ENCODE results near the gene MINDY1.
A peak's percentile ranks its signal among the peaks of the same experiment; 100 is the strongest.

Gene MINDY1

GRCh38 chr1:151011154-151011850, 4.6 kb upstream of the MINDY1 start:
- DNase-seq (ENCODE audit: low spot score), result no peak

GRCh38 chr1:151010346-151010726, 3.6 kb upstream of the MINDY1 start:
- no peak for DNase-seq (ENCODE audit: low spot score)

GRCh38 chr1:151009674-151010345, 3.1 kb upstream of the MINDY1 start:
- DNase-seq (ENCODE audit: low spot score), result no peak

DNA sequence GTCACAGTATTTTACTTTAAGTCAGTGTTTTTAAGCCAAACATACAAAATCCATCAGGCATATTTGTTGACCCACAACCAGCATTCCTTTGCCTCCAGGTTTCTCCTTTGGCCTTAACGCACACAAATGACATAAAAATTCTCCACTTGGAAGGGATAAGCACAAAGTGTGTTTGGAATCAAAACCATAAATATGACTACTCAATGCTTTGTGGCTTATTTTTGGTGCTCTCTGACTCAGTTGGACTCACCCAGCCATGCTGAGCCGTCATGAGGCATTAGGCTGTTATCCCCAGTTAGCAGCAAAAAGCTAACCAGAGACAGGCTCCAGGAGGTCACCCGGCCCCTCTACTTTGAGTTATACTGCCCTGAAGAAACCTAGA, 2.5 kb upstream of the MINDY1 start:
- no peak for DNase-seq (ENCODE audit: low spot score)

GRCh38 chr1:151008244-151009205, 1.8 kb upstream of the MINDY1 start, which contains the start of gene PRUNE1:
Gene PRUNE1 (plus strand): TSS chr1:151008449. CDS start chr1:151008633, 184 bp downstream.
- DNase-seq (ENCODE audit: low spot score), result peak; percentile 96

DNA sequence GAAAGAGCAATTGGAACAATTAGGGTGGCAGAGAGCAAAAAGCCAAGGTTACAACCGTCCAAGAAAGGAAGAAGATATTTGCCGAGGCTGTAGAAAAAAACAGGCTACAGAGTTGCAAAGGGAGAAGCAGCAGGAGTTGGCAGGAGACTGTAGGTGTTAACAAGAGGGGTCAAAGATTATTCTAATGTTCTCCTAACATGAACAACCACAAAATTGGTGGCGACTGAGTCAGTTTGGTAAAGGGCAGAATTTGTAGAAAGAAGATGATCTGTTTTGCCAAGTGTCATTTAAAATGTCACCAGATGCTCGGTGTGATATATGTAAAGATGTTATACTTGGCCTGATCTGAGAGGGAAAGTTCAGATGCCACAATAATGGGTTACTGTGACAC, 1.1 kb upstream of the MINDY1 start:
- DNase-seq (ENCODE audit: low spot score), result peak; percentile 32

DNA sequence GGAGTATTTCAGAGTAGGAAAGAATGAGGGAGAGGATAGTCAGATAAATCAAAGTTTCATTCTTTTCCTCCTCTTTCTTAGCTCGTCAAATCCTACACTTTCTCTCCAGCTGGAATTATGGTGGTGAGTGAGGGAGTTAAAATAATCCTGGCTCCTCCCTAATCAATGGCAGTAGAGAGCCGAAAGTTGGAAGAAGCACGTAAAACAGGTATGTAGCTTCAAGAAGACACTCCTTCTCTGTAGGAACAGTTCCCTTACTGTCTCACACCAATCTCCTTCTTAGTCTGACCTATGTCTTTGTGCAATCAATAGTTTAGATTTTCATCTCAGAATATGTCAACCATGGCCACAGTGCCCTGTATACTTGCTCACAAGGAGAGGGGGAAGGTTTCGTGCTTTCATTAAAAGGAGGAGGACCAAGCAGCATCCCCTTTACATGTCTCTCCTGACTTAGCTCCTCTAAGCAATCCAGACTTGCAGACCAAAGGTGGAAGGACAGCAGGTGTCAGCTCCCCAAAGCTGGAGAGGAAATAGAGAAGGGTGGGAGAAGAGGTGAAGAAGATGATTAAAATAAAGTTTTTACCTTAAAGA, 878 bp downstream of the MINDY1 start:
- no peak for DNase-seq (ENCODE audit: low spot score)

DNA sequence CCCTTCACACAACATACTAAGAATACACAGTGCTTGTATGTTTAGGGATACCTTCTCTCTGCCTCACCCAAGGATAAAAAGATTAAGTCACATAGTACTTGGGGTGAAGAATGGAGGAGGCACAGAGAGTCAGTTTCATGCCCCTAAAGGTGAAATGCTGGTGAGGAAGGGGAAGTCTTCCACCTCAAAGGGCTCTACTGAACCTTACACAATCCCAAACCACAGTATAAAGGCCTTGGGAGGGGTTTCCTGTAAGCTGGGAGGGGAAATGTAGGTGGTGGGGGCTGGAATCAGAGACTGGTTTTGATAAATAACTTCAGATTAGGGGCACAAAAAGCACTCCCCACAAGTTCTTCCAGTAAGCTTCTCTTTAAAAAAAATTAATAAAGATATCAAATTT, 3.5 kb downstream of the MINDY1 start:
- no peak for DNase-seq (ENCODE audit: low spot score)

- DNase-seq (ENCODE audit: low spot score), result no peak
Measured at GRCh38 chr1:151002611-151003010, 4.1 kb downstream of the MINDY1 start.

GRCh38 chr1:151002051-151002450, 4.7 kb downstream of the MINDY1 start:
- DNase-seq (ENCODE audit: low spot score), result no peak

DNA sequence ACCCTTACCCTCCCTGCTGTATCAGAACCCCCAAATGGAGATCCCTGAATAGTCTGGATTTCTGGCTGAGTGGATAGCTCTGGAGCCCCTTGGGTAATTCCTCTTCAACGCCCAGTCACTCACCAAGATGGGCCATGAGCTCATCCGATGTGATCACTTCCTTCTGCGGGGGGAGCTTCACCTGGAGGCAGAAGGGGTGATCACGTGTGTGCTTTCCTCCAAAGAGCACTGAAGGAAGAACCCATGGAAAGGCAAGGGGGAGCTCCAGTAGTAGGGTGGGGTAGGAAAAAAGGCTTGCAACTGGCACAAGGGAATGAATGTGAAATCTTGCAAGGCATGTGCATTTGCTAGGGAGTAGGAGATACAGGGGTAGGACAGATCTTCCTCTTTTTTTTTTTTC, 5.1 kb downstream of the MINDY1 start:
- DNase-seq (ENCODE audit: low spot score), result no peak

- DNase-seq (ENCODE audit: low spot score), result no peak
Measured at GRCh38 chr1:151000408-151000807, 6.3 kb downstream of the MINDY1 start.

DNA sequence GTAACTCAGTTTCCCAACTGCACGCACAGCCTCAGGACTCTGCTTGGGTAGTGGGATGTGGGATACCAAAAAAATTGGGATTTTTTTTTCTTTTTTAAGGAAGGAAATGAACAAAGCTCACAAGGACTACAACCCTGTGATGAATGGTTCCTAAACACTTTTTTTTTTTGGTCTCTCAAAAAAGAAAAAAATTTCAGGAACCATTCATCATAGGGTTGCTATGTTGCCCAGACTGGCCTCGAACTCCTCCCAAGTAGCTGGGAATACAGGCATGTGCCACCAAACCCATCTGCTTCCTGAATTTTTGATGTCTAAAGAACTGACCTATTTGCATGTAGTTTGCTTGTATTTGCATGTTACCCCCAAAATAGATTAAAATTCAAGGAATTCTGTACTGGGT, 6.8 kb downstream of the MINDY1 start:
- no peak for DNase-seq (ENCODE audit: low spot score)

- peak; percentile 71 for DNase-seq (ENCODE audit: low spot score)
Measured at GRCh38 chr1:150999051-150999674, 7.5 kb downstream of the MINDY1 start.

DNA sequence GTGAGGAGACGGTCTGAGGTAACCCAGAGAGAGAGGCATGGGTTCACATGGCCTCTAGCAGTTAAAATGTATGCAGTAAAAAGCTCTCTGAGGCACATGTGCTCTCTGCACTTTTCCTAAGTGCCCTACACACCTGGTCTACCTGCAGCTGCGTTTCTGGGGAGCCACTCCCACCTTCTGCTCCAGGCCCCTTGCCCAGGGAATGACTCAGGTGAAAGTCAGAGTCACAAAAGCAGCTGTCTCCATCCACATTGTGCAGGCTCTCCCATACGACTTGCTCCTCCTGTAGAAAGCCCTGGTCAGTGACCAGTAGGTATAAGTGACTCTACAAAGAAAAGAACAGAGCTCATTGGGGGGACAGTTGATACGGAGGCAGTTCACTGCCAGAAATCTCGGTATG, 8.8 kb downstream of the MINDY1 start:
- no peak for DNase-seq (ENCODE audit: low spot score)

DNA sequence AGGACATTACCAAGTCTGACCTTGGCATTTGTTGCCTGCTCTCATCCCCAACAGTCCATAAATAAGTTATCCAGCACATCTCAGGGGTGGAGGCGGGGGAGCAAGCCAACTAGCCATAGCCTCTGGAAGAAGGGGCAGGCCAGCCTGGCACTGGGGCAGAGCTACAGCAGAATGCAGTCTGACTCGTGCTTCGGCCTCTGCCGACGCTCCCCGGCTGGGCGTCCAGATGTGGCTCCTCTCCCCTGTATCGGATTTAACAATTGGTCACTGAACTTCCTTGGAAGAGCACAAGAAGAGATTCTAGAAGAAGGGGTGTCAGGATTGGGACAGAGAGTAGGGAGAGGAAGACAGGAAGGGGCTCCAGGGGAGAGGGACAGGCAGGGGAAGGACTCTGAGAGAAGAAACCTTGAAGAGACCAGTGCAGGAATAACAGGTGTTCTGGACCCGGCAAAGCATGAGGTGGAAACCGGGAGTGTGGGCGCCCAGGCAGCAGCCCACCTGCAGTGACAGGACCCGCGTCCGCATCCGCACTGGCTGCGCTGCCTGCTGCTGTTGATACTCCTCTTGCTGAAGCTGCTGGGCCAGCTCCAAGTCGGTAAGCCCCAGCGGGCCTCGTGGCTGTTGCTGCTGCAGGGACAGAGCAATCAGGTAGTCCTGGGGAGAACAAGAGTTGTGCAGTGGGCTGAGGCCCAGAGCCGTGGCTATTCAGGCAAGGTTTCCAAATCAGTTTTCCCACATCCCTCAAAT, 9.4 kb downstream of the MINDY1 start:
- no peak for DNase-seq (ENCODE audit: low spot score)

DNA sequence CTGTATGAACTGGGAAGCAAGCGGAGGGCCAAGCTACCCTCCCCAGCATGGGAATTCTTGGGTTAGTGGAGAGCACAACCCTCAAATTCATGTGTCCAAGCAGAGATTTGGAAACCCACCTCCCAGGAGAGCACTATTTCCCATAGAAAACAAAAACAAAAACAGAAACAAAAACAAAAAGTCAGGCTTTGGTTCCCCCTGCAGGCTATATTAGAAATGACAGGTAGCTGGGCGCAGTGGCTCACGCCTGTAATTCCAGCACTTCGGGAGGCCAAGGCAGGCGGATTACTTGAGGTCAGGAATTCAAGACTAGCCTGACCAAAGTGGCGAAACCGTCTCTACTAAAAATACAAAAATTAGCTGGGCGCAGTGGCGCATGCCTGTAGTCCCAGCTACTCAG, 10.8 kb downstream of the MINDY1 start:
- no peak for DNase-seq (ENCODE audit: low spot score)

DNA sequence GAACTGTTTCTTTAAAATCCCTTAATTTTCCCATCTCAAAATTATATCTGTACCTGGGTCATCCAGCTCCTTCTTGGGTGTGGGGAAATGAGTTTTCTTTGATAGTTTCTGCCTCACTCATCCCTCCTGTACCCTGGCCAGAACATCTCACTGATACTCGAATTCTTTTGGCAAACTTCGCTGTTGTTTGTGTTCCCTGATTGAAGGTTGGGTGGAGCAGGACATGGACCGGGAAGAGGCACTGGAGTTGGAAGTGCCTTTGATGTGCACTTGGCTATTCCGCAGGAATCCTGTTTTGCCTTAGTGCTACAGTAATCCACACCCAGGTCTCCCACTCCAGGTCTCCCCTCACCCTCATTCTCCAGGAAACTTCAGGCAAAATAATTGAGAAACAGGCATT, 11.2 kb downstream of the MINDY1 start:
- no peak for DNase-seq (ENCODE audit: low spot score)

GRCh38 chr1:150994248-150994647, 12.5 kb downstream of the MINDY1 start:
- DNase-seq (ENCODE audit: low spot score), result no peak

GRCh38 chr1:150992626-150993025, 14.1 kb downstream of the MINDY1 start:
- no peak for DNase-seq (ENCODE audit: low spot score)

DNA sequence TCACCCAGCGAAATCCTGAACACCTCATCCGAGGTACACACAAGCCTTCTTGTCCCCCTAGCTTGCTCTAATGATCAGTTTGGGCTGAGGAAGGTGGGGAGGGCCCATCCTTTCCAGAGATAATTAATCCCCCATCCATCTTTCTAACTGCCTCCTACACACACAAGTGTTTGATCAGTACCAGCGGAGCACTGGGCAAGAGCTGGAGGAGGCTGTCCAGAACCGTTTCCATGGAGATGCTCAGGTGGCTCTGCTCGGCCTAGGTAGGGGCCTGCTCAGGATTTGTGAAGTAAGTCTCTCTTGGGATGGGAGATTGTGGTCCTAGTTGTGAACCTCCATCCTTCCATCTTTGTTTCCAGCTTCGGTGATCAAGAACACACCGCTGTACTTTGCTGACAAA, 18.8 kb downstream of the MINDY1 start:
- no peak for DNase-seq (ENCODE audit: low spot score)
